Small intestine (tissue), 7 donors: Measurements from ENCODE around the gene FBXW9. TPM values are rescaled to one million over a fixed set of nuclear protein-coding genes. Genes with fewer than 3 reads are reported as not detected.
"Not testable (repeated sequence)": the region's sequence is repeated elsewhere in the genome, so short reads cannot be mapped to it uniquely, and the experiment has no call there.

Experiments
- DNase-seq, 2 donors: peaks; one replicate each; pipeline versions ENCODE4 v3.0.0 to v3.0.0-alpha.2; 2013
- FAIRE-seq: peaks from 2 replicates; lab custom pipeline; 2012; peaks lifted over from hg19 to GRCh38; lab: Jason Lieb, UNC
- H3K27ac ChIP-seq, 3 donors: one replicate each; pipeline ENCODE4 v1.5.1; 2013; ENCODE audit warnings: low read length in 2 of 3, mild to moderate bottlenecking in 2 of 3, control low read depth in 1 of 3, inconsistent platforms in 1 of 3, low read depth in 1 of 3, moderate library complexity in 1 of 3
- H3K27me3 ChIP-seq, 3 donors: one replicate each; pipeline ENCODE4 v1.6.1; 2013; ENCODE audit warnings: low read length in 3 of 3, inconsistent platforms in 1 of 3; ENCODE audit not compliant: control insufficient read depth in 3 of 3, insufficient read depth in 3 of 3
- H3K36me3 ChIP-seq, 3 donors: one replicate each; pipeline ENCODE4 v1.6.1; 2013; ENCODE audit warnings: low read length in 3 of 3, inconsistent platforms in 1 of 3, low read depth in 1 of 3, mild to moderate bottlenecking in 1 of 3, moderate library complexity in 1 of 3; ENCODE audit not compliant: control insufficient read depth in 3 of 3, insufficient read depth in 2 of 3
- H3K4me1 ChIP-seq, 3 donors: one replicate each; pipeline ENCODE4 v1.6.1; 2013; ENCODE audit warnings: low read length in 2 of 3, inconsistent platforms in 1 of 3, low read depth in 1 of 3, mild to moderate bottlenecking in 1 of 3, moderate library complexity in 1 of 3; ENCODE audit not compliant: control insufficient read depth in 3 of 3, insufficient read depth in 2 of 3
- H3K4me3 ChIP-seq, 3 donors: one replicate each; pipeline ENCODE4 v1.5.1; 2013; ENCODE audit warnings: low read length in 3 of 3, control low read depth in 1 of 3, inconsistent platforms in 1 of 3, low read depth in 1 of 3, mild to moderate bottlenecking in 1 of 3, moderate library complexity in 1 of 3
- H3K9me3 ChIP-seq, 2 donors: one replicate each; pipeline ENCODE4 v1.6.1; 2013; ENCODE audit warnings: low read depth in 1 of 2, low read length in 1 of 2; ENCODE audit not compliant: control insufficient read depth in 2 of 2, insufficient read depth in 1 of 2
- WGBS, 3 donors: extraction: QIAGEN DNeasy Blood & Tissue Kit; methylation state at CpG; one replicate each; pipeline ENCODE4 v1.1.7; 2013; 5-methylcytosine and 5-hydroxymethylcytosine counted together
- polyA plus RNA-seq, 4 donors: library from polyadenylated mRNA; stranded (reverse) in 3 of 4; unstranded in 1 of 4; fragments of 200-250 nt in 3 of 4; fragments of 120-200 nt in 1 of 4; gene quantifications; one replicate each; pipeline versions ENCODE4 v1.2.1 to v1.2.3, GENCODE V29; 2013
- donor health status: healthy with polysubstance abuse.
- donor health status: control.
- donor health status: control.
- donor health status: Bipolar disorder and iron deficiency.
- donor health status: healthy.

Gene FBXW9
- polyA plus RNA-seq, 4 donors = 4.5 to 11.8 (median 7.2) TPM

GRCh38 chr19:12685831-12686230 is 10.6 kb downstream of the FBXW9 start:
- H3K4me3 ChIP-seq = no peak overlapping the region
- WGBS, 3 donors = 82 to 92% (median 84%) methylated on average over 3 of the region's 3 CpGs
- DNase-seq (no peak), FAIRE-seq (no peak)
- H3K27ac ChIP-seq = no peak overlapping the region
- no peaks in the 10 kb centered on the region for H3K27me3 ChIP-seq
- H3K36me3 ChIP-seq = peaks cover 0 to 27% (median 0%) of the 10 kb centered on the region in 3 donors
- no peaks in the 10 kb centered on the region for H3K4me1 ChIP-seq
- no peaks in the 10 kb centered on the region for H3K9me3 ChIP-seq

- FAIRE-seq (no peak), DNase-seq (peak; percentile 97 to 98)
- Histone ChIP-seq H3K27ac (peak within 1 kb of the TSS; percentile 94 to 99 (median 98)), H3K4me3 (peak within 1 kb of the TSS; percentile 85 to 93 (median 87)), H3K4me1 (no peaks in the 10 kb centered on the region), H3K9me3 (no peaks in the 10 kb centered on the region), H3K36me3 (peaks cover 4 to 40% (median 10%) of the 10 kb centered on the region in 3 donors), H3K27me3 (no peaks in the 10 kb centered on the region)
- 0 to 1% (median 0%) methylated on average over 65 to 68 of the region's 68 CpGs for WGBS, 3 donors
Measured at GRCh38 chr19:12681074-12681987, 15.1 kb downstream of the FBXW9 start, which contains the start of gene DHPS. DHPS (minus strand) TSS chr19:12681880; CDS start chr19:12681766, 114 bp downstream.

- Histone ChIP-seq H3K9me3 (no peaks in the 10 kb centered on the region), H3K4me1 (no peaks in the 10 kb centered on the region), H3K4me3 (no peak overlapping the region), H3K36me3 (peaks cover 6 to 53% (median 10%) of the 10 kb centered on the region in 3 donors), H3K27me3 (no peaks in the 10 kb centered on the region), H3K27ac (no peak overlapping the region)
- no peak for FAIRE-seq
- no peak for DNase-seq
- 90 to 92% (median 91%) methylated on average over 9 of the region's 9 CpGs for WGBS, 3 donors
Measured at GRCh38 chr19:12680034-12680433, 16.4 kb downstream of the FBXW9 start.

- not testable (repeated sequence) for H3K4me1 ChIP-seq, FAIRE-seq, H3K27me3 ChIP-seq, H3K9me3 ChIP-seq, H3K4me3 ChIP-seq
- H3K36me3 ChIP-seq = peaks cover 9 to 72% (median 13%) of the 10 kb centered on the region in 3 donors
- 60 to 88% (median 66%) methylated on average over 5 of the region's 5 CpGs for WGBS, 3 donors
- peak overlapping the region in 1 of 3 donors; percentile 28 for H3K27ac ChIP-seq
- peak; percentile 47 to 63 for DNase-seq
Measured at GRCh38 chr19:12678039-12678438, 18.4 kb downstream of the FBXW9 start.

- Histone ChIP-seq H3K4me1 (no peaks in the 10 kb centered on the region), H3K27me3 (no peaks in the 10 kb centered on the region), H3K9me3 (no peaks in the 10 kb centered on the region), H3K4me3 (no peak overlapping the region), H3K27ac (no peak overlapping the region), H3K36me3 (peaks cover 9 to 83% (median 13%) of the 10 kb centered on the region in 3 donors)
- DNase-seq = no peak
- no peak for FAIRE-seq
- WGBS, 3 donors = 93 to 95% (median 94%) methylated on average over 12 of the region's 12 CpGs
Measured at GRCh38 chr19:12676928-12677327, 19.5 kb downstream of the FBXW9 start.

- peaks cover 12 to 86% (median 13%) of the 10 kb centered on the region in 3 donors for H3K36me3 ChIP-seq
- H3K9me3 ChIP-seq = no peaks in the 10 kb centered on the region
- DNase-seq (peak; percentile 83), FAIRE-seq (no peak)
- H3K27me3 ChIP-seq = no peaks in the 10 kb centered on the region
- H3K4me1 ChIP-seq = no peaks in the 10 kb centered on the region
- H3K27ac ChIP-seq = no peak overlapping the region
- no peak overlapping the region for H3K4me3 ChIP-seq
- WGBS, 3 donors = 16 to 23% (median 20%) methylated on average over 4 of the region's 4 CpGs
Measured at GRCh38 chr19:12676384-12676792, 20.0 kb downstream of the FBXW9 start.

- no peak overlapping the region for H3K27ac ChIP-seq
- 84 to 89% (median 86%) methylated on average over 15 of the region's 15 CpGs for WGBS, 3 donors
Measured at GRCh38 chr19:12675940-12676339, 20.5 kb downstream of the FBXW9 start.

GRCh38 chr19:12675399-12675798 is 21.0 kb downstream of the FBXW9 start:
- H3K4me1 ChIP-seq = peaks cover 0 to 3% (median 0%) of the 10 kb centered on the region in 3 donors
- FAIRE-seq = no peak
- no peaks in the 10 kb centered on the region for H3K27me3 ChIP-seq
- no peak overlapping the region for H3K4me3 ChIP-seq
- H3K9me3 ChIP-seq = no peaks in the 10 kb centered on the region
- H3K27ac ChIP-seq = no peak overlapping the region
- 95% methylated on average over 10 of the region's 10 CpGs for WGBS, 3 donors
- H3K36me3 ChIP-seq = peaks cover 12 to 92% (median 13%) of the 10 kb centered on the region in 3 donors
- no peak for DNase-seq

More at GRCh38 chr19:12675940-12676339, 20.5 kb downstream of the FBXW9 start:
- FAIRE-seq (no peak), DNase-seq (no peak)
- Histone ChIP-seq H3K36me3 (peaks cover 12 to 86% (median 13%) of the 10 kb centered on the region in 3 donors), H3K4me3 (no peak overlapping the region), H3K27me3 (no peaks in the 10 kb centered on the region), H3K4me1 (no peaks in the 10 kb centered on the region), H3K9me3 (no peaks in the 10 kb centered on the region)
